H1 (cell line): ENCODE data around the gene GLI1. TPM values are rescaled to one million over a fixed set of nuclear protein-coding genes. Genes with fewer than 3 reads are reported as not detected.
A peak's percentile ranks its signal among the peaks of the same experiment; 100 is the strongest.

Source experiments
- CEBPB ChIP-seq: IDR thresholded peaks from 2 replicates; pipeline ENCODE4 v1.6.1; 2012; ENCODE audit warnings: low read depth, low read length
- HDAC6 ChIP-seq: IDR thresholded peaks from one replicate; pipeline ENCODE4 v1.7.1; 2012; ENCODE audit warnings: low read depth, mild to moderate bottlenecking, inconsistent platforms, low read length, moderate library complexity
- KDM4A ChIP-seq: IDR thresholded peaks from one replicate; pipeline ENCODE4 v1.7.1; 2012; ENCODE audit warnings: low read depth, mild to moderate bottlenecking, moderate library complexity, low read length, inconsistent platforms; ENCODE audit not compliant: severe bottlenecking
- NANOG ChIP-seq: IDR thresholded peaks from 2 replicates; pipeline ENCODE4 v1.6.1; 2011; ENCODE audit warnings: low read length, low read depth, mild to moderate bottlenecking, inconsistent platforms; ENCODE audit not compliant: insufficient read depth, poor library complexity, severe bottlenecking
- PHF8 ChIP-seq: fragments of 200-600 bp; sonication (generic); conservative IDR thresholded peaks from 2 replicates; pipeline ENCODE4 v1.7.1; 2012; ENCODE audit warnings: low read depth, mild to moderate bottlenecking, inconsistent platforms, low read length, moderate library complexity
- TBP ChIP-seq: IDR thresholded peaks from 2 replicates; pipeline ENCODE4 v1.6.1; 2011; ENCODE audit warnings: low read depth, low read length, improper control_type of control experiment
- polyA plus RNA-seq, 7 experiments: library from polyadenylated mRNA; depleted of rRNA in 3 of 7; stranded (reverse) in 5 of 7; unstranded in 2 of 7; fragments of >200 nt in 5 of 7; fragments of 200-250 nt in 2 of 7; gene quantifications; 1 replicate in 5 of 7; 2 replicates in 1 of 7; 4 replicates in 1 of 7; pipeline versions ENCODE4 v1.2.1 to v1.2.3, GENCODE V29; 2011 to 2013; ENCODE audit warnings: missing spikeins in 2 of 7, mixed read lengths in 2 of 7
- total RNA-seq: library from RNA; stranded (reverse); fragmentation: NEBNext Ultra II Directional; extraction: Animal tissue kit (Norgen Biotek cat#: 25700); gene quantifications from 2 replicates; pipeline ENCODE4 v1.2.1, GENCODE V29; 2021

The GLI1 gene
- total and polyA plus RNA-seq, 2 of the 8 experiments (the other 6 are each of a cell fraction or from before 2014, with no cell fraction given): 23.5 to 25.3 TPM

GRCh38 chr12:57475271-57476161 lies 15.9 kb downstream of the GLI1 start (continued):
- TF ChIP-seq KDM4A (peak; percentile 85), CEBPB (no peak), NANOG (no peak), HDAC6 (no peak), PHF8 (no peak), TBP (no peak; the same call in 1 of the 2 replicates)
